Breast epithelium (tissue), 4 donors: Measurements from ENCODE around the gene PRKCE. TPM values are rescaled to one million over a fixed set of nuclear protein-coding genes. Genes with fewer than 3 reads are reported as not detected.
A peak's percentile ranks its signal among the peaks of the same experiment; 100 is the strongest.

Experiments used
- DNase-seq, 2 donors: peaks; one replicate each; pipeline ENCODE4 v3.0.0-alpha.2; 2019; ENCODE audit warnings: low spot score in 2 of 2
- H3K27ac ChIP-seq, 2 donors: fragments of 200-600 bp; sonication (generic) in 1 of 2; one replicate each; pipeline ENCODE4 v1.5.1; 2016 to 2019; ENCODE audit warnings: mild to moderate bottlenecking in 1 of 2
- H3K27me3 ChIP-seq, 2 donors: fragments of 200-600 bp; sonication (generic) in 1 of 2; one replicate each; pipeline versions ENCODE4 v1.5.1 to v1.6.0; 2017 to 2019; ENCODE audit warnings: control low read depth in 1 of 2, mild to moderate bottlenecking in 1 of 2
- H3K36me3 ChIP-seq: fragments of 200-600 bp; one replicate; pipeline ENCODE4 v1.5.1; 2019
- H3K4me1 ChIP-seq, 2 donors: fragments of 200-600 bp; sonication (generic); one replicate each; pipeline ENCODE4 v1.5.1; 2016 to 2019; ENCODE audit warnings: control low read depth in 1 of 2
- H3K4me3 ChIP-seq, 3 donors: fragments of 200-600 bp; sonication (generic); 1 replicate in 2 of 3; 2 replicates in 1 of 3; pipeline ENCODE4 v1.5.1; 2016 to 2019; ENCODE audit warnings: mild to moderate bottlenecking in 3 of 3, moderate library complexity in 2 of 3
- H3K9me3 ChIP-seq, 2 donors: fragments of 200-600 bp; sonication (generic) in 1 of 2; one replicate each; pipeline ENCODE4 v1.5.1; 2016 to 2019; ENCODE audit warnings: control low read depth in 1 of 2
- POLR2A ChIP-seq: fragments of 450-650 bp; IDR thresholded peaks from one replicate; pipeline ENCODE4 v1.6.1; 2016; ENCODE audit warnings: antibody characterized with exemption, mild to moderate bottlenecking, moderate library complexity
- POLR2AphosphoS5 ChIP-seq, 3 donors: sonication (generic); formaldehyde crosslinking; IDR thresholded peaks; one replicate each; pipeline ENCODE4 v1.6.1; 2017; ENCODE audit warnings: antibody characterized with exemption in 3 of 3
- intact Hi-C: fragments of 100-400 bp; cut with DNase I; formaldehyde crosslinking; loops from one replicate; pipeline ENCODE4 v1.15.1; 2023; ENCODE audit warnings: low total_unique reads
- total RNA-seq, 3 donors: library from RNA; depleted of rRNA; stranded (reverse); fragments of >200 nt; gene quantifications; one replicate each; pipeline ENCODE4 v1.1.0, GENCODE V29; 2016
- TF ChIP-seq, protein P1 (sequence below), 3 donors: fragments of 450-650 bp; IDR thresholded peaks; one replicate each; pipeline ENCODE4 v1.5.1; 2016 to 2017; ENCODE audit warnings: antibody characterized with exemption in 3 of 3, mild to moderate bottlenecking in 3 of 3, moderate library complexity in 3 of 3

Gene PRKCE
- total RNA-seq, 3 donors from 2014 or later = 20.6 to 34.0 (median 23.6) TPM

DNA sequence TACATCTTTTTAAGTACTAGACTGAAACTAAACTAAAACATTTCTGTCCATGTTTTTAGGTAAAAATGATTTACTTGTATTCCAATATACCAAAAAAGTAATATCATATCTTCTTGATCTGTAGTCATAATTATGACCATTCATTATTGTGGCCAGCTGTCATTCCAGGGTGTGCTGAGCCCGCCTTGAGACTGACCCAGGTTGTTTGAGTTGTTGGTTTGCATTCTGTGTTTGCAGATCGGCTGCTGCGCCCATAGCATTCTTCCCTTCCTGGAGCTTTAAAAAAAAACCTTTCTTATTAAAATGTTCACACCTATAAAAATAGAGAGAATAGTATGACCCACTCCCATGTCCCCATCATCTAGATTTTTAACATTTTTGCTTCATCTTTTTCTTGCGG lies 101.9 kb downstream of the PRKCE start:
- intact Hi-C loops = no loop called here
- TF ChIP-seq, protein P1, sequence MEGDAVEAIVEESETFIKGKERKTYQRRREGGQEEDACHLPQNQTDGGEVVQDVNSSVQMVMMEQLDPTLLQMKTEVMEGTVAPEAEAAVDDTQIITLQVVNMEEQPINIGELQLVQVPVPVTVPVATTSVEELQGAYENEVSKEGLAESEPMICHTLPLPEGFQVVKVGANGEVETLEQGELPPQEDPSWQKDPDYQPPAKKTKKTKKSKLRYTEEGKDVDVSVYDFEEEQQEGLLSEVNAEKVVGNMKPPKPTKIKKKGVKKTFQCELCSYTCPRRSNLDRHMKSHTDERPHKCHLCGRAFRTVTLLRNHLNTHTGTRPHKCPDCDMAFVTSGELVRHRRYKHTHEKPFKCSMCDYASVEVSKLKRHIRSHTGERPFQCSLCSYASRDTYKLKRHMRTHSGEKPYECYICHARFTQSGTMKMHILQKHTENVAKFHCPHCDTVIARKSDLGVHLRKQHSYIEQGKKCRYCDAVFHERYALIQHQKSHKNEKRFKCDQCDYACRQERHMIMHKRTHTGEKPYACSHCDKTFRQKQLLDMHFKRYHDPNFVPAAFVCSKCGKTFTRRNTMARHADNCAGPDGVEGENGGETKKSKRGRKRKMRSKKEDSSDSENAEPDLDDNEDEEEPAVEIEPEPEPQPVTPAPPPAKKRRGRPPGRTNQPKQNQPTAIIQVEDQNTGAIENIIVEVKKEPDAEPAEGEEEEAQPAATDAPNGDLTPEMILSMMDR (IDR thresholded peaks at IDR 0.05) = no peak
- TF ChIP-seq POLR2A = no peak
- TF ChIP-seq POLR2AphosphoS5 (IDR thresholded peaks at IDR 0.05) = no peak
- H3K27ac ChIP-seq = no peak overlapping the region
- H3K27me3 ChIP-seq = no peaks in the 10 kb centered on the region
- DNase-seq = no peak
- peaks cover 0 to 11% of the 10 kb centered on the region in 2 donors for H3K4me1 ChIP-seq
- H3K9me3 ChIP-seq = no peaks in the 10 kb centered on the region
- no peaks in the 10 kb centered on the region for H3K36me3 ChIP-seq
- no peak overlapping the region for H3K4me3 ChIP-seq

DNA sequence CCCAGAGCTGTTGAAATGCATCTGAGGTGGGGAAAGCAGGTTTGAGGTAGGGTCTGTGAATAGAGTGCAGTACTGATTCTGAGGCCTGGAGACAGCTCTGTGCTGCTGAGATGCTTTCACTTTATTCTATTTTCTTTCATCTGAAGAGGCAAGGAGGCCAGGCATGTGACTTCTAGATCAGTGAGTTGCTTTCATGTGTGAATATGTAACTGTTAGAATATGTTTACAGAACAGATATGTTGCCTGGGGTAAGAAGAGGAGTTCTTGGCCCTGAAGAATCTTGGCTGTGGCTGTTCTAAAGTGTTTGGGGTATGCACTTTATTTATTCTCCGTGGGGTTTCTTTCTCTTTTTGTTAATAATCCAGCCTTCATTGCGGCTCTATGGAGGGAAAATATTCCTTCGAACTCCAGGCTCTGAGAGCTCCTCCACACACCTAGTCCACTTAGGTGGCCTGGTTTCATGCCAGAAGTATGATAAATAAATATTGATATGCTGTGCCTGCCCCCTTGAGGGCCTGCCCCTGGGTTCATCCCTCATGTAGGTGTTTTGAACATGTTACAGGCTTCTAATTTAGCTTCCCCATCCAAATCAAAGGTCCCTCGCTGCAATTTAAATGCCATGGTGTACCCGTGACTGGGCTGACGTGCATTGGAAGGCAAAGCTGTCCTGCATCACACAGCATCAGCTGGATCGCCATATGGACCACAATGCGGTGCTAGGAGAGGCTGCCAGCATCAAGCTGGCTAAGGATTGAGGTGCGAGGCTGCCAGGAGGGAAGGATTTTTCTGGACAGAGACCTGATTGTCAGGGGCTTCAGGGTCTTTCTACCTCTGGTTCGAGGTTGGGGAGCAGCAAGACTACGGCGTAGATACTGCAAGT lies 102.9 kb downstream of the PRKCE start:
- no peaks in the 10 kb centered on the region for H3K9me3 ChIP-seq
- DNase-seq = no peak
- no peak overlapping the region for H3K4me3 ChIP-seq
- H3K36me3 ChIP-seq = no peaks in the 10 kb centered on the region
- peaks cover 0 to 11% of the 10 kb centered on the region in 2 donors for H3K4me1 ChIP-seq
- no peaks in the 10 kb centered on the region for H3K27me3 ChIP-seq
- intact Hi-C loops = no loop called here
- TF ChIP-seq POLR2AphosphoS5 (IDR thresholded peaks at IDR 0.05) (no peak), POLR2A (no peak)
- TF ChIP-seq, protein P1 (IDR thresholded peaks at IDR 0.05) = no peak
- peak overlapping the region; percentile 26 to 43 for H3K27ac ChIP-seq

DNA sequence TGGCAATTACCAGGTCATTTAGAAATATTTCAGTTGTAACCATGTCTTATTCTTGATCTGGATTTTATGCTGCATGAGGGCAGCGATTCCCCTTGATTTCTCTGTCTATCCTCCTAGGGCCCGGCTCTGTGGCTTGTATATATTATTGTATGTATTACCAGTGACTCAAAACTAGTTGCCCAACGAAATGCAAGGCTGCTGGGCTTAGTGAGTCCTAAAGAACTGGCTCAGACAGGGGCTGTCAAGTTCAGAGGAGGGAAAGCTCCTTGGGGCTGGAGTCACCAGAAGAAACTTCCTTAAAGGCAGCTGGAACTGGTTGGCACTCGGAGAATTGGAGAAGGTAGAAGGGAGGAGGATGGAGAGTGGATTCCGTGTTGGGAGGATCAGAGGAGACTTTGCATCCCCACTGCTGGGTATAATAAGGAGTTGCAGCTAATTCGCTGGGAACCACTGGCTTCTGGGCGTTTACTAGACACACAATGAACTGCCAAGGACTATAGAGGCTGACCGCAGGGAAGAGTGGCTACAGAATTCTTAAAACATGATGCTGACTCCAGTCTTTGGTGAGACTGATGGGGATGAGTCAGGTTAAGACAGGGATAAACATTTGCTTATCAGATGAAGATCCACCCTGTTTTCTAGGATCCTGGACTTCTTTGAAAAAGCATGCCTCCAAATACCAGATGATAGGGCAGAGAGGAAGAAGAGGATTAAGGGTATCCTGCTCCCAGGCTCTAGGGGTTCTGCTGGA lies 104.3 kb downstream of the PRKCE start:
- Histone ChIP-seq H3K36me3 (no peaks in the 10 kb centered on the region), H3K4me1 (peaks cover 0 to 11% of the 10 kb centered on the region in 2 donors), H3K27ac (no peak overlapping the region), H3K4me3 (no peak overlapping the region), H3K27me3 (no peaks in the 10 kb centered on the region), H3K9me3 (no peaks in the 10 kb centered on the region)
- TF ChIP-seq POLR2AphosphoS5 (IDR thresholded peaks at IDR 0.05) (no peak), POLR2A (no peak)
- TF ChIP-seq, protein P1 (IDR thresholded peaks at IDR 0.05) = no peak
- DNase-seq = no peak
- intact Hi-C loops = no loop called here

DNA sequence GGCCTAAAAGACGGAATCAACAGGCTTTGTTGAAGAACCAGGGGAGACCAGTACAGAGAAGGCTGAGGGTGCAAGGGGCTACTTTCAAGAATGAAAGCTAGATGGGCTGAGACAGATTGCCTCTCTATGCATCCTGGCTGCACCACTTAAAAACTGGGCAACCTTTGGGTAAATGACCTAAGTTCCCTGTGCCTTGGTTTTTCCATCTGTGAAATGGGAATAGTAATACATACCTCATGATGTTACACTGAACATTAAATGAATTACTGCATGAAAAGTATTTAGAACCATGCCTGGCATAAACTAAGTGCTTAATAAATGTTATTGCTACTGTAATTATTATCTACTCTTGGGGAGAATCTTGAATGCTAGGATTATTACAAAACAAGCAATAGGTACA lies 106.5 kb downstream of the PRKCE start:
- Histone ChIP-seq H3K36me3 (no peaks in the 10 kb centered on the region), H3K27ac (no peak overlapping the region), H3K4me1 (peaks cover 0 to 11% of the 10 kb centered on the region in 2 donors), H3K4me3 (no peak overlapping the region), H3K9me3 (no peaks in the 10 kb centered on the region), H3K27me3 (no peaks in the 10 kb centered on the region)
- DNase-seq = no peak
- TF ChIP-seq POLR2AphosphoS5 (IDR thresholded peaks at IDR 0.05) (no peak), POLR2A (no peak)
- TF ChIP-seq, protein P1 (IDR thresholded peaks at IDR 0.05) = no peak
- intact Hi-C loops = no loop called here

DNA sequence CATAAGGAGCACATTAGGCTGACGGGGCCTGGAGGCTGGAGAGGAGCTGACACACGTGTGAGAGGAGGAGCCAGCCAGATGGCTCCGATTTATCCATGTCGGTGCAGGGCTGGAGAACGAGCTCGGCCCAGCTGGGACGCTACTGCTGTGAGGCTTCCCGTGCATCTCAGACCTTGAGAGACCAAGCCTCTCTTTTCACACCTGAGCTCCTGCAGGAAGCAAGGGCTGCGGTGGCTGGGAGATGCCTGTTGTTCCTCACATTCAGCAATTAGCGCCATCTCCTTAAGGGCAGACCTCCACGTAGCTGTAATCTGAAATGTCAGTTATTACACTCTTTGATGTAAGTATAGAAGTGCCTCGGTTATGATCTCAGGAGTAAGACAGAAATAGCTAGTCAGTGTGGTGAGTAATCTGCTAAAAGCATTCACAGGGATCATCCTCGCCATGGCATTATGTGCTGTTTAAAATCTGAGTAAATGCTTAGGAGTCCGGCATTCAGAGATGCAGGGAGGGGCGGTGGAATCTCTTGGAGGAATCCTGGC lies 107.9 kb downstream of the PRKCE start:
- Histone ChIP-seq H3K4me1 (peaks cover 0 to 6% of the 10 kb centered on the region in 2 donors), H3K27ac (no peak overlapping the region), H3K27me3 (no peaks in the 10 kb centered on the region), H3K36me3 (no peaks in the 10 kb centered on the region), H3K4me3 (no peak overlapping the region), H3K9me3 (no peaks in the 10 kb centered on the region)
- TF ChIP-seq, protein P1 (IDR thresholded peaks at IDR 0.05) = no peak
- TF ChIP-seq POLR2AphosphoS5 (IDR thresholded peaks at IDR 0.05) (no peak), POLR2A (no peak)
- intact Hi-C loops = no loop called here
- DNase-seq = no peak
